ENCODE data around the gene ZGLP1.
A peak's percentile ranks its signal among the peaks of the same experiment; 100 is the strongest.

Gene ZGLP1

GRCh38 chr19:10270180-10270615 lies 39.4 kb downstream of the ZGLP1 start:
- FAIRE-seq (no peak), DNase-seq (ENCODE audit: insufficient read length, low spot score) (no peak)
- TF ChIP-seq, protein P1, sequence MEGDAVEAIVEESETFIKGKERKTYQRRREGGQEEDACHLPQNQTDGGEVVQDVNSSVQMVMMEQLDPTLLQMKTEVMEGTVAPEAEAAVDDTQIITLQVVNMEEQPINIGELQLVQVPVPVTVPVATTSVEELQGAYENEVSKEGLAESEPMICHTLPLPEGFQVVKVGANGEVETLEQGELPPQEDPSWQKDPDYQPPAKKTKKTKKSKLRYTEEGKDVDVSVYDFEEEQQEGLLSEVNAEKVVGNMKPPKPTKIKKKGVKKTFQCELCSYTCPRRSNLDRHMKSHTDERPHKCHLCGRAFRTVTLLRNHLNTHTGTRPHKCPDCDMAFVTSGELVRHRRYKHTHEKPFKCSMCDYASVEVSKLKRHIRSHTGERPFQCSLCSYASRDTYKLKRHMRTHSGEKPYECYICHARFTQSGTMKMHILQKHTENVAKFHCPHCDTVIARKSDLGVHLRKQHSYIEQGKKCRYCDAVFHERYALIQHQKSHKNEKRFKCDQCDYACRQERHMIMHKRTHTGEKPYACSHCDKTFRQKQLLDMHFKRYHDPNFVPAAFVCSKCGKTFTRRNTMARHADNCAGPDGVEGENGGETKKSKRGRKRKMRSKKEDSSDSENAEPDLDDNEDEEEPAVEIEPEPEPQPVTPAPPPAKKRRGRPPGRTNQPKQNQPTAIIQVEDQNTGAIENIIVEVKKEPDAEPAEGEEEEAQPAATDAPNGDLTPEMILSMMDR (IDR thresholded peaks at IDR 0.05; ENCODE audit: insufficient read depth, missing control alignments) = no peak

DNA sequence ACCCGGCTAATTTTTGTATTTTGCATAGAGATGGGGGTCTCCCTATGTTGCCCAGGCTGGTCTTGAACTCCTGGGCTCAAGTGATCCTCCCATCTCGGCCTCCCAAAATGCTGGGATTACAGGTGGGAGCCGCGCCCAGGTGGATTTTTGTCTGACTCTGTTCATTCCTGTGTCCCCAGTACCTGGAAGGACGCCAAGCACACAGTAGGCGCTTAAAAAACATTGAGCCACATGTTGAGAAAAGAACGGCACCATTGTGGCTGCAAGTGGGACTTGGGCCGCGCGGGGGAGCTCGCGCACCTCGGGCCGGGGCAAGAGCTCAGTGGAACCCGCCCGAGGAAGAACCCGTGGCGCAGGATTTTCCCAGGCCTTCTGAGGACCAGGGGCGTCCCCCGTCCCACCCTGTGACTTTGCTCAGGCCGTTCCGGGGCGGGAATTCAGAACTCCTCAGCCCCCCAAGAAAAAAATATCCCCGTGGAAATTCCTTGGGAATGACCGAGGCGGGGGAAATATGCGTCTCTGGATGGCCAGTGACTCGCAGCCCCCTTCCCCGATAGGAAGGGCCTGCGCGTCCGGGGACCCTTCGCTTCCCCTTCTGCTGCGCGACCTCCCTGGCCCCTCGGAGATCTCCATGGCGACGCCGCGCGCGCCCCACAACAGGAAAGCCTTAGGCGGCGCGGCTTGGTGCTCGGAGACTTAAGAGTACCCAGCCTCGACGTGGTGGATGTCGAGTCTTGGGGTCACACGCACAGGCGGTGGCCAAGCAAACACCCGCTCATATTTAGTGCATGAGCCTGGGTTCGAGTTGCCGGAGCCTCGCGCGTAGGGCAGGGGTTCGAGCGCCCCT lies 40.1 kb downstream of the ZGLP1 start:
- no peak for FAIRE-seq
- DNase-seq (ENCODE audit: insufficient read length, low spot score) = peak; percentile 76
- TF ChIP-seq, protein P1 (IDR thresholded peaks at IDR 0.05; ENCODE audit: insufficient read depth, missing control alignments) = peak; percentile 84

DNA sequence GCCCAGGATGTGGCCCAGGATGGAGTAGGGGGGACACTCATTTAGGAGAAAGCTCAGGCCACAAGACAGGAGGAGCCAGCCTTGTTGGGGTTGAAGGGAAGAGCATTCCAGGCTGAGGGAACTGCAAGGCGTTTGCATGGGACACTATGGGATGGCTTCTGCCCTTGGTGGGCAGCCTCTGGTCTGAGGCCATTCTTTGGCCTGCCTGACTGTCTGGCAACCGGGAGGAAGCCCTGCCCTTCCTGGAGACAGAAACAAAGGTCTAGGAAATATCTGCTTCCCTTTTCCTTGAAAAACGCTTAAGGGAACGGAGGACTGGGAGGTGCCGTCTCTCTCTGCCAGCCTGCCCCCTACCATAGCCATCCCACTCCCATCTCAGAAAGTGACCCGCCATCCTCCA lies 41.5 kb downstream of the ZGLP1 start:
- FAIRE-seq = no peak
- TF ChIP-seq, protein P1 (IDR thresholded peaks at IDR 0.05; ENCODE audit: insufficient read depth, missing control alignments) = no peak
- no peak for DNase-seq (ENCODE audit: insufficient read length, low spot score)

- no peak for FAIRE-seq
- no peak for DNase-seq (ENCODE audit: insufficient read length, low spot score)
- TF ChIP-seq, protein P1 (IDR thresholded peaks at IDR 0.05; ENCODE audit: insufficient read depth, missing control alignments) = no peak
Observed at GRCh38 chr19:10266706-10267105, 42.9 kb downstream of the ZGLP1 start.

DNA sequence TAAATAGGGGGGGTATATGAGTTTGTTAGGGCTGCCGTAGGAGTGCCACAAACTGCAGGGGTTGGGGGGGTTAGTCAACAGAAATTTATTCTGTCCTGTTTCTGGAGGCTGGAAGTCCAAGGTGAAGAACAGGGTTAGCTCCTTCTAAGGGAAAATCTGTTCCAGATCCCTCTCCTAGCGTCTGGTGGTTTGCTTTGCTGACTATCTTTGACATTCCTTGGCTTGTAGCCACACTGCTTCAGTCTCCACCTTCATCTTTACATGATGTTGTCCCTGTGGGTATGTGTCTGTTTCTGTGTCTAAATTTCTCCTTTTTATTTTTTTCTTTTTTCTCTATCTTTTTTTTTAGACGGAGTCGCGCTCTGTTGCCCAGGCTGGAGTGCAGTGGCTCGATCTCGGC lies 46.8 kb downstream of the ZGLP1 start:
- FAIRE-seq (no peak), DNase-seq (ENCODE audit: insufficient read length, low spot score) (no peak)
- TF ChIP-seq, protein P1 (IDR thresholded peaks at IDR 0.05; ENCODE audit: insufficient read depth, missing control alignments) = no peak

DNA sequence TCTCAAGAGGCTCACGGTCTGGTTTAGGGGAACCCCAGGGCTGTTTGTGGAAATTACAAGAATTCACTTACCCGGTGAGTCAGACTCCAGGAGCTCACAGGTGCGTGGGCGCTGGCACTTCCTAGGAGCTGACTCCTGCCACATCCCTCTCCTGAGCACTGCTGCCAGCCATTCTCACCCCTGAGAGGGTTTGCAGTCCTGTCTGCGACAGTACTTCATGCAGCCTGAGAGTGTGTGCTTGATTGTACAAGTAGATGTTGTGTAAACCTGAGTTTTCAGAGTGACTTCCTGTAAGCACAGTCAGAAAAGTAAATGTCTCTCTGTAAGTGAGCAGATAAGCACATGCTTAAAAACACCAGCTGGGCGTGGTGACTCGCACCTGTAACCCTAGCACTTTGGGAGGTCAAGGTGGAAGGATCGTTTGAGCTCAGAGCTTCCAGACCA lies 49.5 kb downstream of the ZGLP1 start:
- FAIRE-seq (no peak), DNase-seq (ENCODE audit: insufficient read length, low spot score) (no peak)
- TF ChIP-seq, protein P1 (IDR thresholded peaks at IDR 0.05; ENCODE audit: insufficient read depth, missing control alignments) = no peak

All from D721Med (cell line).